H9 (cell line): ENCODE data around the gene UGT1A8. TPM values are rescaled to one million over a fixed set of nuclear protein-coding genes. Genes with fewer than 3 reads are reported as not detected.

Source experiments
- DNase-seq: peaks from one replicate; pipeline ENCODE4 v3.0.0-alpha.2; 2017
- H2AFZ ChIP-seq: one replicate; pipeline ENCODE4 v1.6.1; 2013; ENCODE audit warnings: mild to moderate bottlenecking, low read length, control low read depth, moderate library complexity
- H2AK5ac ChIP-seq: 2 replicates; pipeline ENCODE4 v1.6.1; 2013; ENCODE audit warnings: low read length, control low read depth, mixed read lengths; ENCODE audit not compliant: insufficient read length
- H2BK120ac ChIP-seq: one replicate; pipeline ENCODE4 v1.6.1; 2013; ENCODE audit warnings: low read depth, mild to moderate bottlenecking, low read length, control low read depth, inconsistent platforms; ENCODE audit not compliant: poor library complexity, severe bottlenecking
- H2BK12ac ChIP-seq: 2 replicates; pipeline ENCODE4 v1.6.1; 2013; ENCODE audit warnings: low read length, control low read depth, mixed read lengths, low read depth; ENCODE audit not compliant: insufficient read length
- H2BK15ac ChIP-seq: 2 replicates; pipeline ENCODE4 v1.6.1; 2013; ENCODE audit warnings: low read depth, low read length, control low read depth
- H2BK20ac ChIP-seq: one replicate; pipeline ENCODE4 v1.6.1; 2013; ENCODE audit warnings: low read depth, mild to moderate bottlenecking, low read length, control low read depth, inconsistent platforms; ENCODE audit not compliant: poor library complexity, severe bottlenecking
- H2BK5ac ChIP-seq: 2 replicates; pipeline ENCODE4 v1.6.1; 2013; ENCODE audit warnings: low read length, control low read depth, mixed read lengths; ENCODE audit not compliant: insufficient read length
- H3K14ac ChIP-seq: 2 replicates; pipeline ENCODE4 v1.6.1; 2013; ENCODE audit warnings: low read length, control low read depth; ENCODE audit not compliant: insufficient read depth
- H3K18ac ChIP-seq: 2 replicates; pipeline ENCODE4 v1.6.1; 2013; ENCODE audit warnings: low read depth, mild to moderate bottlenecking, mixed read lengths, low read length, control low read depth; ENCODE audit not compliant: insufficient read length
- H3K23ac ChIP-seq: 2 replicates; pipeline ENCODE4 v1.6.1; 2013; ENCODE audit warnings: low read length, control low read depth, mixed read lengths, low read depth; ENCODE audit not compliant: insufficient read length
- H3K23me2 ChIP-seq: 2 replicates; pipeline ENCODE4 v1.6.1; 2013; ENCODE audit warnings: low read depth, mild to moderate bottlenecking, mixed read lengths, low read length, control low read depth; ENCODE audit not compliant: insufficient read length, poor library complexity, severe bottlenecking
- H3K27ac ChIP-seq: 2 replicates; pipeline ENCODE4 v1.5.1; 2013; ENCODE audit warnings: low read length, control low read depth, mixed read lengths, low read depth; ENCODE audit not compliant: insufficient read length
- H3K27me3 ChIP-seq: 2 replicates; pipeline ENCODE4 v1.6.1; 2013; ENCODE audit warnings: low read length, control low read depth, inconsistent platforms; ENCODE audit not compliant: insufficient read depth
- H3K4ac ChIP-seq: 2 replicates; pipeline ENCODE4 v1.6.1; 2013; ENCODE audit warnings: low read depth, mild to moderate bottlenecking, control low read depth, inconsistent platforms, low read length, moderate library complexity
- H3K4me1 ChIP-seq: 2 replicates; pipeline ENCODE4 v1.6.1; 2013; ENCODE audit warnings: low read length, control low read depth, inconsistent platforms; ENCODE audit not compliant: insufficient read depth
- H3K4me2 ChIP-seq: 2 replicates; pipeline ENCODE4 v1.6.1; 2013; ENCODE audit warnings: low read length, control low read depth, mixed read lengths; ENCODE audit not compliant: insufficient read length, insufficient read depth
- H3K56ac ChIP-seq: 2 replicates; pipeline ENCODE4 v1.6.1; 2013; ENCODE audit warnings: low read depth, mild to moderate bottlenecking, mixed read lengths, low read length, control low read depth; ENCODE audit not compliant: insufficient read length
- H3K79me1 ChIP-seq: 2 replicates; pipeline ENCODE4 v1.6.1; 2013; ENCODE audit warnings: low read depth, mild to moderate bottlenecking, moderate library complexity, low read length, control low read depth, inconsistent platforms; ENCODE audit not compliant: insufficient read depth, poor library complexity, severe bottlenecking
- H3K79me2 ChIP-seq: 2 replicates; pipeline ENCODE4 v1.6.1; 2013; ENCODE audit warnings: low read length, control low read depth, inconsistent platforms; ENCODE audit not compliant: insufficient read depth
- H3K9ac ChIP-seq: 2 replicates; pipeline ENCODE4 v1.6.1; 2013; ENCODE audit warnings: low read length, control low read depth, mixed read lengths; ENCODE audit not compliant: insufficient read length; ENCODE audit errors: extremely low read depth
- H3K9me3 ChIP-seq: one replicate; pipeline ENCODE4 v1.6.1; 2013; ENCODE audit warnings: low read depth, low read length, inconsistent platforms; ENCODE audit not compliant: control insufficient read depth
- H3T11ph ChIP-seq: one replicate; pipeline ENCODE4 v1.6.1; 2013; ENCODE audit warnings: mild to moderate bottlenecking, low read length, control low read depth, inconsistent platforms
- H4K20me1 ChIP-seq: one replicate; pipeline ENCODE4 v1.6.1; 2013; ENCODE audit not compliant: control insufficient read depth, insufficient read length, insufficient read depth
- H4K5ac ChIP-seq: 2 replicates; pipeline ENCODE4 v1.6.1; 2013; ENCODE audit warnings: low read depth, mild to moderate bottlenecking, mixed read lengths, low read length, control low read depth; ENCODE audit not compliant: insufficient read length
- H4K8ac ChIP-seq: replicated peaks from 2 replicates; pipeline ENCODE4 v1.6.1; 2013; ENCODE audit warnings: low read length, control low read depth, mixed read lengths, low read depth; ENCODE audit not compliant: insufficient read length
- H4K91ac ChIP-seq: 2 replicates; pipeline ENCODE4 v1.6.1; 2013; ENCODE audit warnings: low read depth, mild to moderate bottlenecking, moderate library complexity, mixed read lengths, low read length, control low read depth; ENCODE audit not compliant: insufficient read length
- H3K27ac Mint-ChIP-seq, 3 experiments: 2 replicates in 2 of 3; 3 replicates in 1 of 3; pipeline ENCODE4 v1.8.0; 2020 to 2021; ENCODE audit warnings: mixed read lengths in 3 of 3, mild to moderate bottlenecking in 1 of 3, moderate library complexity in 1 of 3
- H3K27me3 Mint-ChIP-seq: 2 replicates; pipeline ENCODE4 v1.8.0; 2021; ENCODE audit warnings: low read depth, mild to moderate bottlenecking, moderate library complexity, mixed read lengths
- H3K36me3 Mint-ChIP-seq, 3 experiments: 2 replicates in 2 of 3; 3 replicates in 1 of 3; pipeline ENCODE4 v1.8.0; 2020 to 2021; ENCODE audit warnings: low read depth in 3 of 3, mixed read lengths in 3 of 3; ENCODE audit not compliant: insufficient read depth in 1 of 3
- H3K4me1 Mint-ChIP-seq, 2 experiments: 2 replicates each; pipeline ENCODE4 v1.8.0; 2020; ENCODE audit warnings: mixed read lengths in 2 of 2
- H3K4me3 Mint-ChIP-seq, 2 experiments: 2 replicates in 1 of 2; 3 replicates in 1 of 2; pipeline ENCODE4 v1.8.0; 2020 to 2021; ENCODE audit warnings: mild to moderate bottlenecking in 2 of 2, mixed read lengths in 2 of 2, moderate library complexity in 1 of 2
- H3K9me3 Mint-ChIP-seq, 2 experiments: 2 replicates in 1 of 2; 3 replicates in 1 of 2; pipeline ENCODE4 v1.8.0; 2020; ENCODE audit warnings: mild to moderate bottlenecking in 2 of 2, mixed read lengths in 2 of 2, moderate library complexity in 1 of 2
- WGBS: extraction: QIAGEN DNeasy Blood & Tissue Kit; methylation state at CpG from one replicate; pipeline ENCODE4 v1.1.7; 2013; ENCODE audit warnings: missing lambda C conversion rate, low lambda C conversion rate, mixed read lengths; ENCODE audit not compliant: insufficient read length; ENCODE audit errors: extremely low coverage; 5-methylcytosine and 5-hydroxymethylcytosine counted together
- total RNA-seq: library from RNA; stranded (reverse); gene quantifications from 2 replicates; pipeline ENCODE4 v1.2.1, GENCODE V29; 2021
- TF ChIP-seq, protein P1 (sequence below): fragments of 200-600 bp; sonication (generic); conservative IDR thresholded peaks from 3 replicates; pipeline ENCODE4 v1.8.0; 2021; ENCODE audit warnings: antibody characterized with exemption, mild to moderate bottlenecking

Gene UGT1A8
- total RNA-seq, 1 experiment from 2014 or later = not detected

DNA sequence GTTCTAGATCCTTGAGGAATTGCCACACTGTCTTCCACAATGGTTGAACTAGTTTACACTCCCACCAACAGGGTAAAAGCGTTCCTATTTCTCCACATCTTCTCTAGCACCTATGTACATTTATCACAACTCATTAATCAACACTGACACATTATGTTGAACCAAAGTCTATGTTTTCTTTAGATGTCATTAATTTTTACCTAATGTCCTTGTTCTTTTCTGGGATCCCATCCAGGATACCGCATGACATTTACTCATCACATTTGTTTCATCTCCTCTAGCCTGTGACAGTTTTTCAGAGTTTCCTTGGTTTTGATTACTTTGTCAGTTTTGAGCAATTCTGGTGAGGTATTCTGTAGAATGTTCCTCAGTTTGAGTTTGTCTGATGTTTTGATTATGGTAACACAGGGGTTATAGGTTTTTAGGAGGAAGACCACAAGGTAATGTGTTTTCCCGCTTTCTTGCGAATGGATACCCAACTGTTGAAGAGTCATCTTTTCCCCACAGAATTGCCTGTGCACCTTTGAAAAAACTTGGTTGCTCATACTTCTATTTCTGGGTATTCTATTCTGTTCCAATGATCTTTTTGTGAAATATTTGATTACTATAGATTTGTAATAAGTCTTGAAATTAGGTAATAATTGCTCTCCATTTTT, 51.3 kb downstream of the UGT1A8 start:
- TF ChIP-seq, protein P1, sequence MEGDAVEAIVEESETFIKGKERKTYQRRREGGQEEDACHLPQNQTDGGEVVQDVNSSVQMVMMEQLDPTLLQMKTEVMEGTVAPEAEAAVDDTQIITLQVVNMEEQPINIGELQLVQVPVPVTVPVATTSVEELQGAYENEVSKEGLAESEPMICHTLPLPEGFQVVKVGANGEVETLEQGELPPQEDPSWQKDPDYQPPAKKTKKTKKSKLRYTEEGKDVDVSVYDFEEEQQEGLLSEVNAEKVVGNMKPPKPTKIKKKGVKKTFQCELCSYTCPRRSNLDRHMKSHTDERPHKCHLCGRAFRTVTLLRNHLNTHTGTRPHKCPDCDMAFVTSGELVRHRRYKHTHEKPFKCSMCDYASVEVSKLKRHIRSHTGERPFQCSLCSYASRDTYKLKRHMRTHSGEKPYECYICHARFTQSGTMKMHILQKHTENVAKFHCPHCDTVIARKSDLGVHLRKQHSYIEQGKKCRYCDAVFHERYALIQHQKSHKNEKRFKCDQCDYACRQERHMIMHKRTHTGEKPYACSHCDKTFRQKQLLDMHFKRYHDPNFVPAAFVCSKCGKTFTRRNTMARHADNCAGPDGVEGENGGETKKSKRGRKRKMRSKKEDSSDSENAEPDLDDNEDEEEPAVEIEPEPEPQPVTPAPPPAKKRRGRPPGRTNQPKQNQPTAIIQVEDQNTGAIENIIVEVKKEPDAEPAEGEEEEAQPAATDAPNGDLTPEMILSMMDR = no peak

More for the DNA sequence above, 51.3 kb downstream of the UGT1A8 start:
- Histone ChIP-seq H3K79me2 (no peaks in the 10 kb centered on the region), H3K14ac (no peak overlapping the region), H4K5ac (no peak overlapping the region), H2AFZ (no peak overlapping the region), H4K91ac (no peak overlapping the region), H3K27ac (no peak overlapping the region), H3K4me2 (no peak overlapping the region), H3T11ph (no peak overlapping the region), H4K20me1 (no peaks in the 10 kb centered on the region), H3K56ac (no peak overlapping the region), H2BK120ac (no peak overlapping the region), H2BK20ac (no peak overlapping the region), H2BK5ac (no peak overlapping the region), H3K23ac (no peak overlapping the region), H3K27me3 (no peaks in the 10 kb centered on the region), H4K8ac (no peak overlapping the region), H3K79me1 (no peaks in the 10 kb centered on the region), H2BK12ac (no peak overlapping the region), H3K18ac (no peak overlapping the region), H3K4me1 (no peaks in the 10 kb centered on the region), H3K9ac (no peak overlapping the region), H3K9me3 (no peaks in the 10 kb centered on the region), H2BK15ac (no peak overlapping the region), H3K4ac (no peak overlapping the region), H3K23me2 (no peaks in the 10 kb centered on the region), H2AK5ac (no peak overlapping the region)
- Mint-ChIP-seq H3K4me1 (no peaks in the 10 kb centered on the region), H3K36me3 (no peaks in the 10 kb centered on the region), H3K27ac (no peak overlapping the region), H3K9me3 (peaks cover under 1 to 8% of the 10 kb centered on the region in 2 experiments; a peak in 3 of 5 replicates), H3K4me3 (no peak overlapping the region), H3K27me3 (peaks cover 13% of the 10 kb centered on the region)
- no peak for DNase-seq
- WGBS = no CpG with 5 or more reads among the region's 4 CpGs
